GM12874 (cell line): ENCODE data around the gene CNTN4.

ENCODE experiments used
- CTCF ChIP-seq: IDR thresholded peaks from 2 replicates; pipeline ENCODE4 v1.5.1; 2011; ENCODE audit warnings: low read depth, mild to moderate bottlenecking, control low read depth, low read length, moderate library complexity; ENCODE audit not compliant: insufficient read depth

The CNTN4 gene

GRCh38 chr3:2714834-2715233 is 616.2 kb downstream of the CNTN4 start:
- TF ChIP-seq CTCF: no peak

- no peak for TF ChIP-seq CTCF
Measured at GRCh38 chr3:2727101-2727500, 628.4 kb downstream of the CNTN4 start.

DNA sequence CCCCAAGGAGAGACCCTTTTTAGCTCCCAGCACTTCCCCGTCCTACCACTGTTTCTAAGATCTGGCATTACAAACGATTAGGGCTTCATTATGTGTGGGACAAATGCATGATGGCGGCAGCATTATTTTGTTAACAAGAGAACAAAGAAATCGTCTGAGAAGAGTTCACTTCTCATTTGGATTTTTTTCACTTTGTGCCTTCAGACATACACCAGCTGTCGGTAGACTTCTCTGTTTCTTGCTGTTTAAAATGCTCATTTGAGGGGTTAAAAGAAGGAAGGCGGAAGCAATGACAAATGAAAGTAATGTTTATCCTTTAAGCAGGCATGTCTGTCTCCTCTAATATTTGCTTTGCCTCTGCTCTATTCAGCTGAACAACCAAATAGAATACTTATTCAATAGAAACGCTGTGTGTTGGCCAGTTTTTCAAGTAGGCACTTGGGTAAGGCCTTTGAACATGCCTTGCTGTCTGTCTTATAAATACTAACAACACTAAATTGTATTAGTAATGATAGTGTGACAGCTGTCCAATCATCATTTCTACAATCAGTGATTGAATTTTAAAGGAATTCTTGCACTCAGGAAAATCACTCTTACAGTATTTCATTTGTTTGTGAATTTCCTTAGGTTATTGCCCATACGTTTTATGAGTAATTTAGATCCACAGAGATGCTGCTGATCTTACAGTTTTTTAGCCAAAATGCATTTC is 629.1 kb downstream of the CNTN4 start:
- TF ChIP-seq CTCF: no peak

- TF ChIP-seq CTCF: no peak
Measured at GRCh38 chr3:2731843-2732242, 633.2 kb downstream of the CNTN4 start.

GRCh38 chr3:2735392-2735894 is 636.8 kb downstream of the CNTN4 start:
- no peak for TF ChIP-seq CTCF

DNA sequence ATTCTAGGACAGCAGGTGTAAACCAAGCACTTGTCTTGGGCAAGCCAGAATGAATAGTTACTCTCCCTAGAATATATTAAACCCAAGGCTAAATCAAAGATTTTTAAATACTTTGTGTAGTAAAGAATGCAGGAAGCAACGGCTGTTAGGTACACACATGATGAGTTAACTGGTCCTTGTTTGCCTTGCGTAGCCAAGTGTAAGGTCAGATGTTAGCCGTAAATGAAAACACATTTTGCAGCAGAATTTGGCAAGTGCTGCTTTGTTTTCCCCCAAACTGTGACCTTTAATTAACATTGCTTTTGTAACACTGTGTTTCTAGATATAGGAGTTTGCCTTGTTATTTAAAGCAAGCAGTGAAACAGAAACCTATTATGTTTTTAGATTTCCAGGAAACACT is 642.9 kb downstream of the CNTN4 start:
- TF ChIP-seq CTCF: no peak

GRCh38 chr3:2765002-2765579 is 666.4 kb downstream of the CNTN4 start:
- TF ChIP-seq CTCF: peak; percentile 32; the same call in 1 of the 2 replicates
